22Rv1 (cell line): Measurements from ENCODE around the gene DIP2C.

Experiments
- ZFX ChIP-seq: fragments of 450-650 bp; IDR thresholded peaks from 2 replicates; pipeline ENCODE4 v1.6.1; 2017; ENCODE audit warnings: antibody characterized with exemption, borderline replicate concordance
- TF ChIP-seq, protein P1 (sequence below): fragments of 450-650 bp; IDR thresholded peaks from 2 replicates; pipeline ENCODE4 v1.5.1; 2017; ENCODE audit warnings: mild to moderate bottlenecking

- no peak for TF ChIP-seq ZFX
- TF ChIP-seq, protein P1, sequence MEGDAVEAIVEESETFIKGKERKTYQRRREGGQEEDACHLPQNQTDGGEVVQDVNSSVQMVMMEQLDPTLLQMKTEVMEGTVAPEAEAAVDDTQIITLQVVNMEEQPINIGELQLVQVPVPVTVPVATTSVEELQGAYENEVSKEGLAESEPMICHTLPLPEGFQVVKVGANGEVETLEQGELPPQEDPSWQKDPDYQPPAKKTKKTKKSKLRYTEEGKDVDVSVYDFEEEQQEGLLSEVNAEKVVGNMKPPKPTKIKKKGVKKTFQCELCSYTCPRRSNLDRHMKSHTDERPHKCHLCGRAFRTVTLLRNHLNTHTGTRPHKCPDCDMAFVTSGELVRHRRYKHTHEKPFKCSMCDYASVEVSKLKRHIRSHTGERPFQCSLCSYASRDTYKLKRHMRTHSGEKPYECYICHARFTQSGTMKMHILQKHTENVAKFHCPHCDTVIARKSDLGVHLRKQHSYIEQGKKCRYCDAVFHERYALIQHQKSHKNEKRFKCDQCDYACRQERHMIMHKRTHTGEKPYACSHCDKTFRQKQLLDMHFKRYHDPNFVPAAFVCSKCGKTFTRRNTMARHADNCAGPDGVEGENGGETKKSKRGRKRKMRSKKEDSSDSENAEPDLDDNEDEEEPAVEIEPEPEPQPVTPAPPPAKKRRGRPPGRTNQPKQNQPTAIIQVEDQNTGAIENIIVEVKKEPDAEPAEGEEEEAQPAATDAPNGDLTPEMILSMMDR = no peak
Observed at GRCh38 chr10:691216-691615, 1.7 kb upstream of the DIP2C start.
